ENCODE measurements around the gene RUNX2.
A peak's percentile ranks its signal among the peaks of the same experiment; 100 is the strongest.

RUNX2 gene

GRCh38 chr6:45416700-45417099, 88.6 kb downstream of the RUNX2 start (continued):
- TF ChIP-seq ZNF26 (tag by site-specific recombination; IDR thresholded peaks at IDR 0.05): no peak
- no peak for TF ChIP-seq ZNF174 (tag by site-specific recombination; IDR thresholded peaks at IDR 0.05)
- peak; percentile 68; the same call in 1 of the 2 replicates for TF ChIP-seq ZNF2 (tag by site-specific recombination; IDR thresholded peaks at IDR 0.05)
- no peak for TF ChIP-seq ZNF280D (tag by site-specific recombination; IDR thresholded peaks at IDR 0.05)
- no peak for TF ChIP-seq MEIS1 (CRISPR knock-in tag; IDR thresholded peaks at IDR 0.05; ENCODE audit: borderline replicate concordance)
- TF ChIP-seq KLF8 (tag by site-specific recombination; IDR thresholded peaks at IDR 0.05): peak; percentile 73
- TF ChIP-seq ZBTB11 (tag by site-specific recombination; conservative IDR thresholded peaks at IDR 0.05; ENCODE audit: low read depth): no peak
- TF ChIP-seq ZNF473 (tag by site-specific recombination; IDR thresholded peaks at IDR 0.05): no peak
- no peak for TF ChIP-seq ZNF350 (tag by site-specific recombination; IDR thresholded peaks at IDR 0.05)
- TF ChIP-seq ZNF488 (tag by site-specific recombination; IDR thresholded peaks at IDR 0.05): peak; percentile 62; the same call in 1 of the 2 replicates
- TF ChIP-seq YY1 (tag by site-specific recombination; IDR thresholded peaks at IDR 0.05): peak; percentile 55; the same call in 1 of the 2 replicates
- TF ChIP-seq ZIC2 (tag by site-specific recombination; IDR thresholded peaks at IDR 0.05): no peak
- TF ChIP-seq ZFP37 (tag by site-specific recombination; IDR thresholded peaks at IDR 0.05): no peak
- TF ChIP-seq ZNF704 (tag by site-specific recombination; IDR thresholded peaks at IDR 0.05): no peak
- TF ChIP-seq ZSCAN16 (tag by site-specific recombination; IDR thresholded peaks at IDR 0.05): peak; percentile 38; the same call in 1 of the 2 replicates
- TF ChIP-seq ZNF623 (tag by site-specific recombination; IDR thresholded peaks at IDR 0.05): no peak
- TF ChIP-seq ZNF366 (tag by site-specific recombination; conservative IDR thresholded peaks at IDR 0.05): peak; percentile 73
- no peak for TF ChIP-seq SETDB1 (IDR thresholded peaks at IDR 0.05; ENCODE audit: insufficient read length, low read length)
- no peak for TF ChIP-seq ZNF624 (tag by site-specific recombination; IDR thresholded peaks at IDR 0.05)
- no peak for TF ChIP-seq ZNF585B (tag by site-specific recombination; IDR thresholded peaks at IDR 0.05)
- TF ChIP-seq ZSCAN30 (tag by site-specific recombination; IDR thresholded peaks at IDR 0.05): peak; percentile 93
- no peak for TF ChIP-seq ZNF549 (tag by site-specific recombination; IDR thresholded peaks at IDR 0.05)
- TF ChIP-seq PBX3 (CRISPR knock-in tag; IDR thresholded peaks at IDR 0.05): no peak
- TF ChIP-seq KLF9 (tag by site-specific recombination; IDR thresholded peaks at IDR 0.05; ENCODE audit: low read depth): no peak
- no peak for TF ChIP-seq ZBTB1 (tag by site-specific recombination; IDR thresholded peaks at IDR 0.05)
- peak; percentile 66 for TF ChIP-seq KLF10 (tag by site-specific recombination; IDR thresholded peaks at IDR 0.05)
- no peak for TF ChIP-seq ZNF175 (tag by site-specific recombination; IDR thresholded peaks at IDR 0.05)
- peak; percentile 51; the same call in 1 of the 2 replicates for TF ChIP-seq ZNF513 (tag by site-specific recombination; IDR thresholded peaks at IDR 0.05)
- no peak for TF ChIP-seq ZNF658 (tag by site-specific recombination; IDR thresholded peaks at IDR 0.05)
